ENCODE measurements around the gene PDE4B.
A peak's percentile ranks its signal among the peaks of the same experiment; 100 is the strongest.
"Not testable (repeated sequence)": the region's sequence is repeated elsewhere in the genome, so short reads cannot be mapped to it uniquely, and the experiment has no call there.

PDE4B gene

GRCh38 chr1:65817891-65818290 lies 25.2 kb downstream of the PDE4B start:
- no peak for DNase-seq

GRCh38 chr1:65818966-65819365 lies 26.3 kb downstream of the PDE4B start:
- DNase-seq = no peak

GRCh38 chr1:65820983-65821382 lies 28.3 kb downstream of the PDE4B start:
- no peak for DNase-seq

GRCh38 chr1:65821386-65821785 lies 28.7 kb downstream of the PDE4B start:
- no peak for DNase-seq

GRCh38 chr1:65824103-65824502 lies 31.4 kb downstream of the PDE4B start:
- DNase-seq = no peak

- DNase-seq = no peak
These were observed 33.0 kb downstream of the PDE4B start for GRCh38 chr1:65825741-65826140.

- no peak for DNase-seq
These were observed 34.1 kb downstream of the PDE4B start for GRCh38 chr1:65826782-65827181.

GRCh38 chr1:65827346-65827745 lies 34.7 kb downstream of the PDE4B start:
- DNase-seq = no peak

- DNase-seq = peak; percentile 72
These were observed 37.6 kb downstream of the PDE4B start for GRCh38 chr1:65830306-65830705.

GRCh38 chr1:65832296-65832695 lies 39.6 kb downstream of the PDE4B start:
- DNase-seq = no peak

- DNase-seq = no peak
These were observed 44.0 kb downstream of the PDE4B start for GRCh38 chr1:65836686-65837085.

- DNase-seq = no peak
These were observed 48.0 kb downstream of the PDE4B start for GRCh38 chr1:65840683-65841082.

- no peak for DNase-seq
These were observed 51.6 kb downstream of the PDE4B start for GRCh38 chr1:65844296-65844695.

- DNase-seq = no peak
These were observed 52.3 kb downstream of the PDE4B start for GRCh38 chr1:65844821-65845534.

- DNase-seq = no peak
These were observed 52.9 kb downstream of the PDE4B start for GRCh38 chr1:65845535-65846060.

- DNase-seq = no peak
These were observed 54.2 kb downstream of the PDE4B start for GRCh38 chr1:65846866-65847265.

- DNase-seq = no peak
These were observed 57.6 kb downstream of the PDE4B start for GRCh38 chr1:65850281-65850680.

- not testable (repeated sequence) for DNase-seq
These were observed 63.9 kb downstream of the PDE4B start for GRCh38 chr1:65856591-65856990.

GRCh38 chr1:65866439-65866838 lies 73.7 kb downstream of the PDE4B start:
- peak; percentile 76 for DNase-seq

GRCh38 chr1:65872301-65872700 lies 79.6 kb downstream of the PDE4B start:
- no peak for DNase-seq

- DNase-seq = not testable (repeated sequence)
These were observed 85.6 kb downstream of the PDE4B start for GRCh38 chr1:65878342-65878741.

GRCh38 chr1:65880611-65881010 lies 87.9 kb downstream of the PDE4B start:
- no peak for DNase-seq

GRCh38 chr1:65881067-65881594 lies 88.4 kb downstream of the PDE4B start:
- no peak for DNase-seq

GRCh38 chr1:65882076-65882475 lies 89.4 kb downstream of the PDE4B start:
- DNase-seq = no peak

- DNase-seq = no peak
These were observed 96.7 kb downstream of the PDE4B start for GRCh38 chr1:65889441-65889840.

All from activated CD4-positive, alpha-beta T cell treated with anti-CD3 and anti-CD28 coated beads, Interleukin-2, amount 50 U/mL, for 16 hours (primary cell).